IPS-18c (cell line): ENCODE measurements around the gene MPRIP.

Experiments
- H3K4me3 ChIP-seq: 2 replicates; pipeline ENCODE4 v1.7.0; 2013; ENCODE audit warnings: low read depth, mild to moderate bottlenecking, low read length, moderate library complexity; ENCODE audit not compliant: insufficient read depth
- H3K9me3 ChIP-seq: one replicate; pipeline ENCODE4 v1.6.1; 2013; ENCODE audit warnings: mild to moderate bottlenecking, low read length, moderate library complexity; ENCODE audit not compliant: control insufficient read depth, insufficient read depth

The MPRIP gene

DNA sequence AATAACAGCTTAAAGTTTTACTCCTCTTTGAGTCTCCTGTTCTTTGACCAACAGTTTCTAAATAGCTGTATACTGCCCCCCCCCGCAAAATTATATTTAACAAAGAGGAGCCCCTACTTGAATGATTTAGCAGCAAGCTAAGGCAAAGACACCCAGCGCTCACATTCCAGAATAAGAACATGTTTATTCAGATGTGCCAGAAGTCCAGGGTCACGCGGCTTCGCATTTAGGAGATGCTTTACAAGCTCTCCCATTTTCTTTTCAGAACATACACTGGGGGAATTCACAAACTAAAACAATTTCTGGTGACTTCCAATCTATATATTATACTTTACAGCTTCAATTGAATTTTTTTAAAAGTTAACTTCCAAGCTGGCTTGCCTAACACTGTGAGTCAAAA, 158.6 kb downstream of the MPRIP start:
- H3K4me3 ChIP-seq, result no peak overlapping the region

DNA sequence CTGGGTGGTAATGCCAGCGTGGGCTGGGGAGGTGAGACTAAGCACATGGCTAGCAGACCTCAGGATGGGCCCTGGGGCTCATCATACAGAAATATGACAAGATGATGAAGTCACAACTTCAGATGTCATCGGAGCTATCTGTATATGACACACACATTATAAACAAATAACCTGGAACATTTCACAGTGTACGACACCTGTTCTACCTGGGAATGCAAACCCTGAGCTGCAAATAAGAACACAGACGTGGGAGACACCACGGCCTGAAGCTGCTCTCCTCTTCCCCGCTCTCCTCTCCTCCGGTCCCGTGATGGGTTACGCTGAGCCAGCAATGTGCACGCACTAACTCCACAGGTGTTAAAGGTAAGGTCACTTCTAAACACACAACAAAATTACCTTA, 159.0 kb downstream of the MPRIP start:
- H3K4me3 ChIP-seq, result no peak overlapping the region
- H3K9me3 ChIP-seq, result no peaks in the 10 kb centered on the region

More for the DNA sequence above, 158.6 kb downstream of the MPRIP start:
- no peaks in the 10 kb centered on the region for H3K9me3 ChIP-seq

DNA sequence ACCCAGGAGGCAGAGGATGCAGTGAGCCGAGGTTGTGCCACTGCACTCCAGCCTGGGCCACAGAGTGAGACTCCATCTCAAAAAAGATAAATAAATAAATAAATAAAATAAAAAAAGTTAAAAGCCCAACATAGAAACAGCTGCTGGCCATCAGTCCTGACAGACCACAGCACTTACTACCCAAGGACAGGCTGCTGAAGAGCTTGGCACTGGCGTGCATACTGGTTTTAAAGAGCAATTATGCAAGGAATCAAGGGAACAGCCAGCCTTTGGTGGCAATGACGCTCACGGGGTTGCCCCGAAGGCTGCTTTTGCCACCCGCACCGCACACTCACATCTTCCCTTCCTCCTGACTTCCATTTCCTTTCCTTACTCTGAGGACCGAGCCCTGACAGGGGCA, 159.7 kb downstream of the MPRIP start:
- no peaks in the 10 kb centered on the region for H3K9me3 ChIP-seq
- no peak overlapping the region for H3K4me3 ChIP-seq

DNA sequence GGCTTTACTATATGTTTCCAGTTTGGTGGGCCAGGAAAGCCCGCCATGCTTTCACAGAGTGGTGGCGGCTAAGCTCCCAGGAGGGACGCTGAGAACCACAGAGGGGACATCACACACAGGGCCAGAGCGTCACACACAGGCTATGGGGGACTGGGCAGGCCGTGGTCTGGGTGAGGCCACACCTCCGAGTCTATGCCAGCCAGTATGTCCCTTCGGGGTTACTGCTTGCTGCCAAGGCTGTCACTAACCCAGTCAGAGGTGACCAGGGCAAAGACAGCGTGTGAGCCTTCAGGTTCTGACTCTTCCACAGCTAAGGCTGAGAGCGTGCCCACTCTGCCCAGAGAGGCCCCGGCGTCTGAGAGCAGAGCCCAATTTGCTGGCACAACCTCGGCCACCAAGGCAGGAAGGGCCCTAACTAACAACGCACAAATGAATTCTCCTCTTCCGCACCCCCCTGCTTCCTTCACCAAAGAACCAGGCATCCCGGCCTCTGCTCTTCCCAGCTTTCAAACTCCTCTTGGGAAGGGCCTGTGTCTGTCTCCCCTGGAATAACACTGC, 161.0 kb downstream of the MPRIP start:
- Histone ChIP-seq H3K4me3 (no peak overlapping the region), H3K9me3 (no peaks in the 10 kb centered on the region)

DNA sequence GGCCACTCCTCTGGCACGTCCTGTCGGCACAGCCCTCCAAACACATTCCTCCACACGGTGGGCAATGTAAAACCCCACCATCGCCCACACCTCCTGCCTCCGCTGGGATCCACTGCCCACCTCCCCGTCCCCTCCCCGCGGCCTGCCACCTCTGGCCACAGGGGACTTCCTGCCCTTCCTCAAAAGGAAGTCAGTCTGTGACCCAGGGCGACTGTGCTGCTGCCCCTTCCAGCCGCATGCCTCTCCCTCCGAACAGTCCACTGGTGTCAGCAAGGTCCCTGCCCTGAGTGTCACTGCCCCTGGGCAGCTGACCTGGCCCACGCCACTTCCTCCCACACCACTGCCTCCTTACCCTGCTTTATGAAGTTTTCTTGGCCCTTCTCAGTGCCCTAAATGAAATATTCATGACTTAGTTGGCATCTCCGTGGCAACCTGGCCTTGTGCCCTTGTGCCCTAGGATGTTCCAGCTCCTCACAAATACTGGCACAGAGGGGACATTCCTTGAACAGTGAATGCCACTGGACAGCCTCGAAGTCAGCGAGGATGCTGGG, 161.9 kb downstream of the MPRIP start:
- no peaks in the 10 kb centered on the region for H3K9me3 ChIP-seq
- H3K4me3 ChIP-seq, result no peak overlapping the region

DNA sequence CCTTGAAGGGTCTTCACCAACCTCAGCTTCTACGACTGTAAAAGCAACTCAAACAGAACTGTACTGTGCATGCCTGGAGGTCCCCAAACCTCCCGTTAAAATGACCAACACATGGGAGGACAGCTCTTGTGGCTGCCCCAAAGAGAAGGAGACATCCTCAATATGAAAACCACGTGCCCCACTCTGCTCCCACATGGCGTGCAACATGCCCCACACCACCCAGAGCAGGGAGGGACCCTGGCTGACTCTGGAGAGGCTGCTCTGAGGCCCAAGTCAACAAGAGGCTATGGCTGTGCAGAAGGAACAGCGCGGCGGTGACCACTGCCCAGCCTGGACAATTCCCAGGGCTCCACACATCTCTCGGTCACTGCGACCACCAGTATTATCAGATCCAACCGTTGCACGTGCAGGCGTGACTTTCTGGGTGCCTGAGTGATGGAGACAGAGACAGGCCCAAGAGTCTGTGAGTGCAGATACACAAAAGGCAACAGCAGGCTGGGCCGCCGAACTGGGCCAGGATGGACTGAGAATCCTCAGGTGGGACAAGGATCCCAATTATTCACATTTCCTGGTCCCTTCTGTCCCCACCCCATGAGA, 162.5 kb downstream of the MPRIP start:
- Histone ChIP-seq H3K9me3 (no peaks in the 10 kb centered on the region), H3K4me3 (no peak overlapping the region)

DNA sequence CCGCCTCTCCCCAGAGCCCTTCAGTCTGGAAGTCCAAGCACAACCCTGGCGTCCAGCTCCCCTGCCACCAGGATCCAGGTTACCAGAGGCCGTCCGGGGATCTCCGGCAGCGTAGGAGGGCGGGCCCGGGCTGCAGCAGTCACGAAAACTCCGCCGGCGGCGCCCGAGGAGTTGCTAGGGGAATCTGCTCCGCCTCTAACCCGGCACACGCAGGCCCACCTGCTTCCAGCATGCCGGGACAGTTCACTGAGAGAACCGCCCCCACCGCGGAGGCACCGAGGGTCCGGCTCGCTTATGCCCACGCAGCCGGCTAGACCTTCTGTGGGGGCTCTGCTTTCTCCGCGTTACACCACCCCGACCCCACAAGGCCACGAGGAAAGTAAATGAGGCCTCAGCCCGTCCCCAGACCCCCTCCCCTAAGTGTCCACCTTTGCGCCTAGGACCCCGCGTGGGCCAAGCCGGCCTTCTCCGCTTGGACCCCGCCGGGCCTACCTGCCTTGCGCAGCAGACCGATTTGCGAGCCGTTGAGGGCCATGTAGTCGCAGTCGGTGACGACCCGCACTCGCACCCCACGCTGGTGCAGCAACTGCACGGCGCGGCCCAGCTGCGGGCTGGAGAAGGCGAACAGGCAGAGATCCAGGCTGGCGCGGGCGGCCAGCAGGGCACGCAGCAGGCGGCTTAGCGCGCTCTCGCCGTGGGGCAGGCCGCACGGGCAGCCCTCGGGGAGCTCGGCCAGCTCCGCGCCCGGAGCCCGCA, 163.3 kb downstream of the MPRIP start:
- no peak overlapping the region for H3K4me3 ChIP-seq

DNA sequence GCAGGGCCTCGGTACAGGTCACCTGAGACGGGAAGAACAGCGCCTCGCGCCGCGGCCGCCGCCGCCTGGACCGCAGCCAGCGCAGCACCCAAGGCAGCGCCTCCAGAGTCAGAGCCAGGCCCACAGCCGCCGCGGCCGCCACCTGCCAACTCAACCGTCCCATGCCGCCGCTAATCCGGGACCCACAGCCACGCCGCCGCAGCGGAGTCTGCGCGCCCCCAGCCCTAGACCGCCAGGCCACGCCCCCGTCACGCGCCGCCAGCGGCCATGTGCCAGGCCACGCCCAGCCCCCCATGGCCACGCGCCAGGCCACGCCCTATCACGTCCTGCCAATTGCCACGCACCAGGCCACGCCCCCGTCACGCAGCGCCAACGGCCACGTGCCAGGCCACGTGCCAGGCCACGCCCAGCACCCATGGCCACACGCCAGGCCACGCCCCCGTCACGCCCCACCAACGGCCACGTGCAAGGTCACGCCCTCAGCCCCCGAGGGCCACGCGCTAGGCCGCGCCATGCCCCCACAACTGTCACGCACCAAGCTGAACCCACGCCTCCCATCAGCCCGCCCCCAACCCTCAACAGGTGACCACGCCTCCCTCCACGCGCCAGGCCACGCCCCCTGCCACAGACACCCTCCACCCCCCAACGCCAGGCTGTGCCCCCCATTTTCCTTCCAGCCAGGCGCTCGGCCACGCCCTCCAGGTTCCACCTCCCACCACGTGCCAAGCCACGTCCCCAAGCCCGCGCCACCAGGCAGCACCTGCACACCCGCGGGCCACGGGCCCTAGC, 164.1 kb downstream of the MPRIP start, which contains the start of gene PLD6:
Gene PLD6 (minus strand): TSS at position 210 of the 789 bp plus-strand sequence. CDS start 47 bp downstream, at position 163.
- Histone ChIP-seq H3K9me3 (no peaks in the 10 kb centered on the region), H3K4me3 (no peak within 1 kb of the TSS)

More for the DNA sequence above, 163.3 kb downstream of the MPRIP start:
- no peaks in the 10 kb centered on the region for H3K9me3 ChIP-seq

DNA sequence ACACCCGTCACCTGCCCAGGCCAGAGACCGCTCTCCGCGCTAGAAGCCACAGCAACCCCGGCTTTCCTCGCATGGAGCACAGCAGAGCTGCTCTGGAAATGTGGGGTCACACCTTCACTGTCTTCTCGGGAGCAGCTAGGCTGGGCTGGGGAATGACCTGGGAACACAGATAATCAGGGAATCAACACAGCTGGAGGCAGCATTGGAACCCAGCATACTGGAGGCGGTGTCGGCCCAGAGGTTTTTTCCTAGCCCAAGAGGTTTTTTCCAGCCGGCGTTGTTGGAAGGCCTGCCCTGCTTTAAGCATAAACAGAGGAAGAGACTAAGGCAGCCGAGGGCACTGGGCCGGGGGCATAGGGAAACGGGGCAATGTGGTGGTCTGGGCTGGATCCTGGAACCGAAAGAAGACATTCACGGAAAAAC, 164.7 kb downstream of the MPRIP start:
- Histone ChIP-seq H3K4me3 (no peak overlapping the region), H3K9me3 (no peaks in the 10 kb centered on the region)

DNA sequence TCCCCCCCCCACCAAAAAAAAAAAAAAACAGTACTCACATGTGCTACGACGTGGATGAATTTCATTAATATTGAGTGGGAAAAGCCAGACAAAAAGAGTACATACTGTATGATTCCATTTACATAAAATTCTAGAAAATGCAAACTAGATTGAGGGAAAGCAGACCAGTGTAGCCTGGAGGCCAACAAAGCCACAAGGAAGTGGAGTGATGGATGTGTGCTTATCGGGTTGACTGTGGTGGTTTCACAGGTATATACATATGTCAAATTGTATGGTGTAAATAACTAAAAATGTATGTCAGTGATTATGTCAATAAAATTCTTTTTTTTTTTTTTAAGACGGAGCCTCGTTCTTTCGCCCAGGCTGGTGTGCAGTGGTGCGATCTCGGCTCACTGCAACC, 165.7 kb downstream of the MPRIP start:
- Histone ChIP-seq H3K9me3 (no peaks in the 10 kb centered on the region), H3K4me3 (no peak overlapping the region)

DNA sequence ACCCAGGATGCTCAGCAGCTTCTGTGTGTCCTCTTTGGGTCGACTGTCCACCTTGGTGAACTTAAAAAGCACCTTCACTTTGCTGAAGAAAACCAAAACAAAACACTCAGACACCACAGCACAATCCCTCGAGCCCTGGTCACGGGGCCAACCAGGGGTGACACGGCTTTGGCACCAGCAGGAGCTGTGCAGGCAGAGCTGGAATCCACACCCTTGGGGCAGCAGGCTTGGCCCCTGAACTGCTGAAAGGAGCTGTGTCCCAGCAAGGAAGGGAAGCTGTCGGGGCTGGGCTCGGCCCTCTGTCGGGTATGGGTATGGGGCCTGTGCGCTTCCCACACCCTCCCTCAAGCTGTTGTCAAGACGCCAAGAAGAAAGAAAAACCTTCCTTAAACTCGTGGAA, 171.5 kb downstream of the MPRIP start:
- H3K4me3 ChIP-seq, result no peak overlapping the region
- no peaks in the 10 kb centered on the region for H3K9me3 ChIP-seq

DNA sequence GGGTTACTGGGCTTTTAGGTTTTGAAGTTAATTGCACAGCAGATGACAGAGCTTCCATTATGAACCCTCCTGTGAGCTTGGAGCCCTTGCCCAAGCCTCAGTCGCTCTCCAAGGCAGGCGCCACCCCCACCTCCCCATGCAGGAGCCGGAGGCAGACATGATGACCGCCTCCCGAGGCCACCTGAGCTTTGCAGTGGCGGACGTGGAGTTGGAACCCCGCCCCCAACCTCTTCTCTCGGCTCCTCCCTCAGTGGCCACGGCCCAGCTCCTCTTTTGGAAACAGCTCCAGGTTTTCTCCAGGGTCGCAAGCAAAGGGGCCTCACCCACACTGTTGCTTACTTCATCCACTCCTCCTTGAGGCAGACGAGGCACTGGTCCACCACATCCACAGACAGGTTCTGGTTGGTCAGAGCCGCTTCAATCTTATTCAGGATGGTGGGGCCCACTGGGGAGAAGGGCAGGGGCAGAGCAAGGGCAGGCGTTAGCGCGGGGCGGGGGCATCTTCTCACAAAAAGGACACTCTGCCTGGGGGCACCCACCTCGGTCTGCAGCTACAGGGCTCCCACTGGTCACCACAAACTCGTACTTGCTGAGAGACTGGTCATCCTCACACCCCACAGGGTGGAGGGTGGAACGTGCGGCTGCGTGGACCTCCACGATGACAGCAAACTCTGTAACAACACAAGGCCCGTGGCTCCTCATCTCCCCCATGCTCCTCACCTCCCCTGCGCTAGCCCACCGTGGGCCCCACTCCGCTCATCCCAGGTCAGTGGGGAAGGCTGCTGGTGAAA, 172.6 kb downstream of the MPRIP start:
- H3K4me3 ChIP-seq, result no peak overlapping the region
- H3K9me3 ChIP-seq, result no peaks in the 10 kb centered on the region

DNA sequence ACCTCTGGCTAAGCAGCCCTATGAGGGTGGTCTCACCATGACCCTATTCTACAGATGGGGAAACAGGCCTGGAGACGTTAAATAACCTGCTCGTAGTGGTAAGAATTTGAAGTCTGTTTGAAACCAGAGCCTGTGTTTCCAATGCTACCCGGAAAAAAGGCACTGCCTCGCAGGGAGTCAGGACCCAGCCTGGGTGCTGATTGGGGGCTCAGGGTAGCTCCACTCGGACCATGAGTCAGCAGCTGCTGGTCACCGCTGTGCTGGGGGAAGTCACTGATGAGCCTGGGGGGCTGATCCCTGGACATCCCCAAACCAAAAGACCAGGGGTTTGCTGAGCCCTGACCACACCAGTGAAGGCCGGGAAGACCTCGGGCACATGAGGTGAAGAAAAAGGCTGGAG, 173.3 kb downstream of the MPRIP start:
- H3K9me3 ChIP-seq, result no peaks in the 10 kb centered on the region

DNA sequence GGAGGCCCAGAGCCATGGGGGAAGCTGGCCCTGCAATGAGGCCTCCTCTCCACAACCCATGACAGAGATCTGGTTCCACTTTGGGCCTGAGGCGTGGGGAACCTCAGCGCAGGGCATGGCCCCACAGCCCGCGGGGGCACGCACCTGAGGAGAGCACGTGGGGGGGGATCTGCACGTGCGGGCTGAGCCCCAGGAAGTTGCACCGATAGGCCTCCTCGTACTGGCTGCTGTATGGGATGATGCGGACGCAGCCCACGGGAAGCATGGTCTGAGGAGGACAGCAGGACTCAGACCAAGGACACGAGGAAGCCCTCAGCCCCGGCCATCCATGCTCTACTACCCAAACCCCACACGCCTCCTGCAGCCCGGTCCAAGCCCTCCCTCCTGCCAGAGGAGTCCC, 174.0 kb downstream of the MPRIP start:
- no peak overlapping the region for H3K4me3 ChIP-seq

More for the DNA sequence above, 173.3 kb downstream of the MPRIP start:
- no peak overlapping the region for H3K4me3 ChIP-seq

DNA sequence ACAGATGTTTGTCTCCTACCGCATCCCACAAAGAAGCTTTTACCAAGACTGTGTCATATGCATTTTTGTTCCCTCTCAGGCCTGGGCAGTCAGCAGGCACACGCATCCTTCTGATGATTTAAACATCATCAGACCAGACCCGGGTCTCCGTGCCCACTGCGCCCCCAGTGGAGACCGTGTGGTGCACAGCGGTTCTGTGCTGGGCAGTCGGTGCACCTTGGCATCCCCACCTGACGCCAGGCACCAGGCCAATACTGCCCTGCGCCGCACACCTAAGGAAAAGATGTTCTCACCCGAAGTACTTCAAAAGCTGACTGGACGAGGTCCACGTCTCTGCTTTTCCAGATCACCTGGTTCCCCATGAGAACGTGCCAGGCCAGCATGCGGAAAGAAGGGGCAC, 174.5 kb downstream of the MPRIP start:
- Histone ChIP-seq H3K4me3 (no peak overlapping the region), H3K9me3 (no peaks in the 10 kb centered on the region)

More for the DNA sequence above, 174.0 kb downstream of the MPRIP start:
- H3K9me3 ChIP-seq, result no peaks in the 10 kb centered on the region

DNA sequence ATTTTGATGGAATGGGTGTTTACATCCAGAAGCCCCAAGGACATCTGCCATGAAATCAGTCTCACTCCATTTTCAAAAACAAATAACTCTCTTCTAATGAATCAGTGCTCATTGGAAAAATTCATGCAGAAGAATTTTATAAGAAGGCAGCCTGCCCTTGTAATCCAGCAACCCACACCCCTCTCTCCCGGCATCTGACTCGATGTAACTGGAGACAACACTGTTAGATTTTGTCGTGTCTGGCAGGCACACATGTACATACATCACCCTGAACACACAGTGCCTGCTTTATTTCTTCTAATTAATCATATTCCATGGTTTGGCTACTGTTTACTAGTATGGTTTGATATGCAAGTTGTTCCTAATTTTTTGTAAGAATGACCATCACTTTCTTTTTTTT, 175.7 kb downstream of the MPRIP start:
- Histone ChIP-seq H3K9me3 (no peaks in the 10 kb centered on the region), H3K4me3 (no peak overlapping the region)

DNA sequence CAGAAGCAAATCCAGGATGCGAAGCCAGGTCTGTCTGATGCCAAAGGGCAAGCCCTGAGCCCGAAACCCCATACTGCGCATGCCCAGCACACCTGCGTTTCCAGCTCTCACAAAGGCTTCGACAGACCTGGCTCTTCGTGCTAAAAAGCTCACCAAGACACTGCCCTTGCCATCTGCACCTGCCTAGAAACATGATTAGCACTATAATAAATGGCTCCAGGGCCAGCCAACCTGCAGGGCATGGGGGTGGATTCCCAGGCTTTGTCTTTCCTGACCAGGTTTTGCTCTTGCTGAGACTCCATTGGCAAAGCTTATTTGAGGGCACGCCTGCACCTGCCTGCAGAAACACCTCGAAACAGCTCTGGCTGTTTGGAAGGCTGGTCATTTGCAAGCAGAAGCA, 178.3 kb downstream of the MPRIP start:
- no peaks in the 10 kb centered on the region for H3K9me3 ChIP-seq
- no peak overlapping the region for H3K4me3 ChIP-seq
